GM19240 (cell line): ENCODE measurements around the gene GAD2.
"Not testable (repeated sequence)": the region's sequence is repeated elsewhere in the genome, so short reads cannot be mapped to it uniquely, and the experiment has no call there.

ENCODE experiments used
- DNase-seq: peaks from one replicate; pipeline ENCODE4 v3.0.0; 2011; ENCODE audit warnings: low spot score; ENCODE audit not compliant: insufficient read length

GAD2 gene

DNA sequence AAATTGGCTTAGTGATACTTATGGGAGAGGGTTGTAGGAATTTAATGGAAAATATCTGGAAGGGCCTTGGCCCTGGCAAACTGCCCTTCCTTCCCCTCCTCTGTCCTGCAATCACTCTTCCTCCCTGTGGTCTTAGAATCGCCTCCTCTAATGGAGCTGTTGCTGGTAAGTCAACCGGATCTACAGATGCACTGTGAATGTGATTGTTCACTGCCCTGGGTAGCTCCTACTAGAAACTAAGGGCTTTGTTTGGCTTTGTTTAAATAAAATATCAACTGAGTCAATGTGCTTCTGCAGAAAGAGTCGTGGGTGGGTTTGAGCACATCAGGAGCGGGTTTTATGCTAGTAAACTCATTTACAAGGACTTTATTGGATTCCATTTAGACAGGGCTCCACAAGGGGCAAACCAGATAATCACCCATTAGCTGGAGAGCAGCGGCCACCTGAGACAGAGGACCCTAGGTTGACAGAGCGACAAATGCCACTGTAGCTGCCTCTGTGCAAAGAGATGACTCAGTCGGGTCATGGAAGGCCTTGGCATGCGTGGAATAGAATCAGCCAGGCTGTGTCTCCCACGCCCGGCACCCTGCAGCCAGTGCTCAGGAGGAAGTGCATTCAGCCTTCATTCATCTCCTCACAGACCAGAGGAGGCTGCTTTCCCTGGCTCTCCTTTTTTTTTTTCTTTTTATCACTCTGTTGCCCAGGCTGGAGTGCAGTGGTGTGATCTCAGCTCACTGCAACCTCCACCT is 97.9 kb downstream of the GAD2 start:
- DNase-seq, result no peak

DNA sequence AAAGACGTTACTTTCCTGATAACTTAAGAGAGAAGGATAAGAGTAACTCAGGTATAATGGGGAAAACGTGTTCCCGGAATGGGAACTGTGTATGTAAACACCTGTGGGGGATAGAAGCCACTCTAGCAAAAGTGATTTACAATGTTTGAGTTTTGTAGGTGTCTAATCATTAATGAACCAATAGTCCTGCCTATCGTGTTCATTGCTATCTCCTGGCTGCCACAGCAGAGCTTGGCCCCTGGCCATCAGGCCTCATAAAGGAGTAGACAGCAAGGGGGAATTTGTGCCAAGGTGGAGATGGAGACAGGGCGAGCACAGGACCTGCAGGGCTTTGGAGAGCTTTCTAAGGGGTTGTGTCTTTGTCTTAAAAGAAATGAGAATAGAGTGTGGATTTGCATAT is 102.1 kb downstream of the GAD2 start:
- no peak for DNase-seq

DNA sequence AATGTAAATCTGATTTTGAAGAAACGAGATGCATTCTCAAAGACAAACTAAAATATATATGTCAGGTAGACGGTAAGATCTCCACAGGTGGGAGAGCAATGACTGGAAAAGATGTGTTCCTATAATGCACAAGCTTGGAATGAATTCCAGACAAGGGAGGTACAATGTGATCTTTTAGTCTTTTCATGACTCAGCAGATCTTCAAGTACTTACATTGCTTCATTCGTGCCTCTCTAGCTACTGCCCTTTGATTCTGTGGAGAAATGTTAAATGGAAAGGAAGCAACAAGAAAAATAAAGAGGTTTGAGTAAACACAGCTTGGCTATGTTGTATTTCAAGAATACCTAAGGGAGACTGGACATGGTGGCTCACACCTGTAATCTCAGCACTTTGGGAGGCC is 106.6 kb downstream of the GAD2 start:
- no peak for DNase-seq

DNA sequence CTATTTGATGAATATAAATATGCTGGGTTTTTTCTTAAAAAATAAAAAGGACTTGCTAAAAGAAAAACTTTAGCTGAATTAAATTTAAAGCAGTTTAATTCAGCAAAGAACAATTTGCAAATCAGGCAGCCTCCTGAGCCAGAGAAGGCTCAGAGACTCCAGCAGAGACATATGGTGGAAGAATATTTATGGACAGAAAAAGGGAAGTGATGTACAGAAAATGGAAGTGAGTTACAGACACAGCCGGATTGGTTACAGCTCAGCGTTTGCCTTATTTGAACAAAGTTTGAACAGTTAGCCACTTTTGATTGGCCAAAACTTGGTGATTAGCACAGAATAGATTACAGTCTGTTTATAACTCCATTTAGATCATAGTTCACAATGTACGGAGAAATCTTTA is 110.3 kb downstream of the GAD2 start:
- DNase-seq, result no peak

DNA sequence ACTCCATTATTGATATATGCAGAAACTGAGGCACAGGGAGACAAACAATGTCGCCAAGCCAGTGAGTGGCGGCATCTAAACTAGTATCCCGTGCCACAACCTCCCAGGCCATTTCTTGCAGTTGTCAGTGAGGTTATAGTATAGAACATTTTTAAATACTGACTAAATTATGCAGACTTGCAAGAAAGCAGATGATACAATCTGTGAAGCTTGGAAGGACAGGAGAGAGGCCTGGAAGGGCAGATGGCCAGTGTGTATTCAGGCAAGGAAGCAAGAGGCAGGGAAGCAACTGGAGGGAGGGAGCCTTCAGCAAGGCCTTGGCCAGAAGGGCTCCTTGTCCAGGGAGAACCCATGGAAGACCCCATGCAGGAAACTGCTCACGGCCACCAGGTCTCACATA is 111.2 kb downstream of the GAD2 start:
- no peak for DNase-seq

DNA sequence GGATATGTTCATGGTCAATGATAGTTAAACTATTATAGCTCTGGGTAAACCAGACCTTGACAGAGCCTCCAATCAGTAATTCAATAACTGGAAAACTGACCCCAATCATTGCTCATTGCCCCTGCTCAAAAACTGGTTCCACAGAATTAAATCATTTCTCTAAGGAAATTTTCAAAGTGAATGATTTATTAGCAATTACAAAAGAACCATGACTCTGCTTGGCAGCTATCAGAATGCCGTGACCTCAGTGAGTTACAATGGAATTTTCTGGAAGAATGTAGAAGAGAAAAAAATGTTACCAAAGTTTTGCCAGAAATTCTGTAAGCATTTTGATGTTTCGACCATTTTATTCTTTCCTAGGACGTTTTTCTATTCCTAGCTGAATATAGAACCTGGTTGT is 114.8 kb downstream of the GAD2 start:
- DNase-seq, result no peak

DNA sequence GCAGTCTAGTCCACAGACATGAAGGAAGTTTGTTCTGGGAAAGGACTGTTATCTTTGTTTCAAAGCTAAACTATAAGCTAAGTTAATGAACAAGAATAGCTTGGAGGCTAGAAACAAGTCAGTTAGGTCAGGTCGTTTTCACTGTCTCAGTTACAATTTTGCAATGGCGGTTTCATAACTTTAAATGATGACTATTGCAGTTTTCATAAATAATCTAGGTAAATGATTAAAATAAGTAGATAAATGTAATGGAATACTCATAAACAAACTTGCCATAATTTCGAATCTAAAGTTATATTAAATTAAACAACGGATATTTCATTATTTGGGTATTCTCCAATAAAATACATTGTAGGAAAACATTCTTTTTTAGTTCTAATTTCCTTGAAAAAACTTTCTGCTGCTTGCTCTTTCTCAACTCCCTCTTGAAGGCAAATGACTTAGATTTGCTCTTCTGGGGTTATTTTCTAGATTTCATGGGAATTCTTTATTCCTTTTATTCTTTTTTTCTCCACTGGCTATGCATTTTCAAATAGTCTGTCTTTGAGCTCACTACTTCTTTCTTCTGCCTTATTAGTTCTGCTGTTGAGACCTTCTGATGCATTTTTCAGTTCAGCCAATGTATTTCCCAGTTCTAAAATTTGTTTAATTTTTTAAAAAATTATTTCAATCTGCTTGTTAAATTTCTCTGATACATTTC is 117.8 kb downstream of the GAD2 start:
- no peak for DNase-seq

DNA sequence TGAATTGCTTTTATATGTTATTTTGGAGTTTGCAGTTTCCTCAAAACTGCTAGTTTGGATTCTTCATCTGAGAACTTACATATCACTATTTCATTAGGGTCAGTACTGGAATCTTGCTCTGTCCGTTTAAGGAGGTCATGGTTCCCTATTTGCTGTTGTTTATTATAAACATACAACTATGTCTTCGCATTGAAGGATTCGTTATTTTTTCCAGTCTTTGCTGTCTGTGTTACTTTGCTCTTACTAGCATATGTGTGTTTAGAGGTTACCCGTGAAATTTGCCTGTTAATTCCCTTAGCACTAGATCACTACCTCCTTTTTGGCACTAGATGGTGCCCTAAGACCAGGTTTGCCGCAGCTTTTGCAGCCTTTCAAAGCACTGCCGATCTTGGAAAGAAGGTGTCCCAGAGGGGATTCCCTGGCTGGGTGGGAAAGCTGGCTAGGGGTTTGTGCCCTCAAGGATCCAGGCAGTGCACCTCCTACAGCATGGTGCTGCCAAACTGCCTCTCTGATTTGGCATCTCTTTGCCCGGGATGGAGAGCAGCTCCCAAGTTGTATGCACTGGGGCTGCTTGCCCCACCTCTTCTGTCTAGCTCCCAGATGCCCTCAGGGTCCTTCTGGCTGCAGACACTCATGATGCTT is 118.5 kb downstream of the GAD2 start:
- peak; percentile 39 for DNase-seq

DNA sequence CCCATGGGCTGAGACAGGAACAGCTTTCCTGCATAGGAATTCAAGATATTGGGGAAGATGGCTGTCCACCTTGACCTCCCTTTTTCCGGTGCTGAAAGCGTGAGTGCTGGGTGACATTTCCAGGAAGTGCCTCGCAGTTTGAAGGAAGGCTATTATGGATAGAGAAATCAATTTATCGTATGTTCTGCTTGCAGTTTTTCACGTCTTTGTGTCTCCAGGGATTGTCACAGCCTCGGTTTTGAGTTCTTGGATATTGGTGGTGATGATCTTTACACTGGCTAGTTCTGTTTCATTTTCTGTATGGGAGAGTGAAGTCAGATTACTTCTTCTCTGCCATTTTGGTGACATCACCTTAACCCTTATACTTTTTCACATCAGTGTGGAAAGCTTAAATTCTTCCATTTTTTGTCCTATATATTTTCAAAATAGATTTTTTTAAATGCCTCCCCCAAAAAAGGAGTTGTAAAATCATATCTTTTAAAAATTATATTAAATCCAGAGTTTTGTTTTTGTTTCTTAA is 119.1 kb downstream of the GAD2 start:
- DNase-seq, result peak; percentile 14

DNA sequence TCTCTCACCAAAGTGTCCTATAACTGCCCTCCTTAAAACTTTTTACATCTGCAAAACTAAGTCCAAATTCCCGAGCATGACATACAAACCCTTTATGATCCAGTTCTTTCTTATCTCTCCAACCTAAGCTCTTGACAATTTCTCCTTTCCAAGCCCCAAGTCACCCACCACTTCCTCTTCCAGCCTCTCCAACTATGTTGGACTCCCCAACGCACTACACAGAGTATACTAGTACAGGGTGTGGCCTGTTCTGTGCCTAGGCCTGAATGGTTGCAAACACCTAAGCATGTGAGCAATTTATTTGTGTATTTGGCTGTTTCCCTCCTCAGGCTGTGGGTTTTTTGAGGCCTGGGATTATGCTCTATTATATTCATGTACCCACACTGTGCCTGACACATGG is 120.4 kb downstream of the GAD2 start:
- no peak for DNase-seq

DNA sequence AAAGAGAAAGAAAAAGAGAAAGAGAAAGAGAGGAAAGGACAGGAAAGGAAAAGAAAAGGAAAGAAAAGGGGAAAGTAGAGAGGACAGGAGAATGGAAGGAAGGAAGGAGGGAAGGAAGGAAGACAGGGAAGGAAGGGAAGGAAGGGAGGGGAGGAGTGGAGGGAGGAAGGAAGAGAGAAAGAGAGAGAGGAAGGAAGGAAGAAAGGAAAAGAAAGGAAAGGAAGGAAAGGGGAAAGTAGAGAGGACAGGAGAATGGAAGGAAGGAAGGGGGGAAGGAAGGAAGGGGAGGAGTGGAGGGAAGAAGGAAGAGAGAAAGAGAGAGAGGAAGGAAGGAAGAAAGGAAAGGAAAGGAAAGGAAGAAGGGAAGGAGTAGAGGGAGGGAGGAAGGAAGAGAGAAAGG is 125.1 kb downstream of the GAD2 start:
- DNase-seq, result no peak

DNA sequence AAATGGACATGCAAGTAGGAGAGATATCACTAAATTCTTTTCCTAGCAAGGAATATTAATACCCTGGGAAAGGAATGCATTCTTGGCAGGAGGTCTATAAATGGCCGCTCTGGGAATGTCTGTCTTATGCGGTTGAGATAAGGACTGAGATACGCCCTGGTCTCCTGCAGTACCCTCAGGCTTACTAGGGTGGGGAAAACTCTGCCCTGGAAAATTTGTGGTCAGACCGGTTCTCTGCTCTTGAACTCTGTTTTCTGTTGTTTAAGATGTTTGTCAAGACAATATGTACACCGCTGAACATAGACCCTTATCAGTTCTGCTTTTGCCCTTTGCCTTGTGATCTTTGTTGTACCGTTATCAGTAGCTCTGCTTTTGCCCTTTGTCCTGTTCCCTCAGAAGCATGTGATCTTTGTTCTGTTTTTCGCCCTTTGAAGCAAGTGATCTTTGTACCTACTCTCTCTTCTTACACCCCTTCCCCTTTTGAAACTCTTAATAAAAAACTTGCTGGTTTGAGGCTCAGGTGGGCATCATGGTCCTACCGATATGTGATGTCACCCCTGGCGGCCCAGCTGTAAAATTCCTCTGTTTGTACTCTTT is 132.3 kb downstream of the GAD2 start:
- not testable (repeated sequence) for DNase-seq
